K562 (cell line): ENCODE measurements around the gene TACC3. TPM values are rescaled to one million over a fixed set of nuclear protein-coding genes. Genes with fewer than 3 reads are reported as not detected.
A peak's percentile ranks its signal among the peaks of the same experiment; 100 is the strongest.

Experiments used
- ATAC-seq: fragments of 200-7000 bp; cut with Tn5 transposase; 3 replicates; pipeline ENCODE4 v1.9.1; 2020; ENCODE audit warnings: moderate library complexity
- BruUV-seq: library from RNA; stranded (reverse); fragments of 400-500 nt; replicated peaks from 2 replicates; lab custom pipeline; 2021; lab: Mats Ljungman, UMichigan
- CTCF ChIA-PET: fragments of 300-600 bp; formaldehyde crosslinking; extraction: SDS; loops from one replicate; lab custom pipeline; 2021; ENCODE audit warnings: low intra/inter-chr PET ratio; lab: Yijun Ruan, JAX
- POLR2A ChIA-PET: fragments of 300-600, 350-650 bp; sonication (Branson Sonifier 250); formaldehyde crosslinking; extraction: SDS; loops from one replicate; lab custom pipeline; 2021; ENCODE audit warnings: antibody characterized with exemption, inconsistent platforms; lab: Yijun Ruan, JAX
- DNase-seq, 4 experiments: peaks; one replicate each; pipeline versions ENCODE4 v3.0.0 to v3.0.0-alpha.2; 2011 to 2018; ENCODE audit warnings: low spot score in 3 of 4, mixed read lengths in 3 of 4; ENCODE audit errors: extremely low read depth in 1 of 4
- FAIRE-seq: peaks from 2 replicates; lab custom pipeline; 2011; peaks lifted over from hg19 to GRCh38; lab: Jason Lieb, UNC
- H2AFZ ChIP-seq: 2 replicates; pipeline ENCODE4 v1.6.0; 2011; ENCODE audit warnings: low read depth, low read length, control low read depth, inconsistent platforms
- H3K27ac ChIP-seq: fragments of 200-600 bp; 3 replicates; pipeline ENCODE4 v1.8.0; 2011; ENCODE audit warnings: low read depth, mild to moderate bottlenecking, control low read depth, inconsistent platforms, low read length, moderate library complexity, mixed read lengths; ENCODE audit errors: extremely low read depth
- H3K27me3 ChIP-seq, 2 experiments: fragments of 300-600 bp in 1 of 2; 2 replicates in 1 of 2; 3 replicates in 1 of 2; pipeline versions ENCODE4 v1.6.0 to v1.8.0; 2011; ENCODE audit warnings: inconsistent platforms in 2 of 2, low read length in 2 of 2, mild to moderate bottlenecking in 1 of 2, mixed read lengths in 1 of 2, moderate library complexity in 1 of 2; ENCODE audit not compliant: control insufficient read depth in 2 of 2, insufficient read depth in 2 of 2
- H3K36me3 ChIP-seq: fragments of 300-600 bp; 3 replicates; pipeline ENCODE4 v1.8.0; 2011; ENCODE audit warnings: mild to moderate bottlenecking, low read length, inconsistent platforms; ENCODE audit not compliant: control insufficient read depth, insufficient read depth
- H3K4me1 ChIP-seq, 2 experiments: fragments of 200-600 bp in 1 of 2; replicated peaks in 1 of 2; 2 replicates in 1 of 2; 3 replicates in 1 of 2; pipeline versions ENCODE4 v1.5.1 to v1.8.0; 2011; ENCODE audit warnings: inconsistent platforms in 2 of 2, low read length in 2 of 2, mild to moderate bottlenecking in 1 of 2, mixed read lengths in 1 of 2, moderate library complexity in 1 of 2; ENCODE audit not compliant: control insufficient read depth in 2 of 2, insufficient read depth in 2 of 2
- H3K4me2 ChIP-seq: 2 replicates; pipeline ENCODE4 v1.6.1; 2011; ENCODE audit warnings: low read length, control low read depth, inconsistent platforms, mixed read lengths; ENCODE audit not compliant: insufficient read depth
- H3K4me3 ChIP-seq: fragments of 200-600 bp; sonication (generic), shearing (Covaris generic); 2 replicates; pipeline ENCODE4 v1.5.1; 2016; ENCODE audit warnings: control low read depth, inconsistent platforms
- H3K79me2 ChIP-seq: fragments of 200-600 bp; 3 replicates; pipeline ENCODE4 v1.8.0; 2011; ENCODE audit warnings: low read length, inconsistent platforms; ENCODE audit not compliant: control insufficient read depth, insufficient read depth
- H3K9ac ChIP-seq, 2 experiments: 2 replicates each; pipeline versions ENCODE4 v1.6.0 to v1.6.1; 2011; ENCODE audit warnings: low read depth in 2 of 2, low read length in 2 of 2, control low read depth in 1 of 2, inconsistent platforms in 1 of 2, mild to moderate bottlenecking in 1 of 2, mixed read lengths in 1 of 2; ENCODE audit not compliant: insufficient read depth in 1 of 2
- H3K9me1 ChIP-seq: one replicate; pipeline ENCODE4 v1.6.0; 2011; ENCODE audit warnings: inconsistent platforms, mild to moderate bottlenecking, low read length, moderate library complexity; ENCODE audit not compliant: control insufficient read depth, insufficient read depth
- H3K9me3 ChIP-seq: replicated peaks from 2 replicates; pipeline ENCODE4 v1.5.1; 2011; ENCODE audit warnings: low read depth, low read length, inconsistent platforms; ENCODE audit not compliant: control insufficient read depth, insufficient read depth
- H4K20me1 ChIP-seq: replicated peaks from 2 replicates; pipeline ENCODE4 v1.6.1; 2011; ENCODE audit warnings: low read length, inconsistent platforms, mixed read lengths; ENCODE audit not compliant: control insufficient read depth, insufficient read depth
- ADNP ChIP-seq: fragments of 200-800 bp; sonication (Bioruptor generic); IDR thresholded peaks from 2 replicates; pipeline ENCODE4 v1.6.1; 2016; ENCODE audit warnings: missing genetic modification characterization, missing compliant biosample characterization
- POLR2G ChIP-seq: fragments of 200-400 bp; formaldehyde crosslinking; IDR thresholded peaks from 2 replicates; pipeline ENCODE4 v1.6.1; 2017; ENCODE audit warnings: low read depth, mild to moderate bottlenecking, antibody characterized with exemption, low read length, moderate library complexity
- PRMT5 ChIP-seq: sonication (generic); formaldehyde crosslinking; IDR thresholded peaks from 2 replicates; pipeline ENCODE4 v1.5.0; 2020; ENCODE audit warnings: missing genetic modification reagents
- PTRF ChIP-seq: fragments of 450-650 bp; IDR thresholded peaks from 2 replicates; pipeline ENCODE4 v1.6.1; 2016; ENCODE audit warnings: mild to moderate bottlenecking, missing genetic modification characterization, missing compliant biosample characterization
- SOX6 ChIP-seq: fragments of 450-650 bp; IDR thresholded peaks from 2 replicates; pipeline ENCODE4 v1.6.1; 2014; ENCODE audit warnings: mild to moderate bottlenecking
- U2AF1 ChIP-seq: fragments of 200-400 bp; formaldehyde crosslinking; optimal IDR thresholded peaks from 2 replicates; pipeline ENCODE3; 2017; ENCODE audit warnings: mild to moderate bottlenecking, low read depth, low read length, moderate library complexity
- WGBS: fragments of 100-300 bp; shearing (Covaris generic); methylation state at CpG from one replicate; pipeline ENCODE4 v1.1.6; 2016; ENCODE audit warnings: low coverage, mixed read lengths; ENCODE audit not compliant: insufficient coverage; ENCODE audit errors: missing lambda C conversion rate; 5-methylcytosine and 5-hydroxymethylcytosine counted together
- in situ Hi-C: fragments of 300-500 bp; cut with MboI; formaldehyde crosslinking; loops from 4 replicates; pipeline ENCODE4 v1.15.0; 2018; ENCODE audit warnings: inconsistent platforms, mixed read lengths
- intact Hi-C: fragments of 100-400 bp; cut with micrococcal nuclease; formaldehyde crosslinking; loops from 2 replicates; pipeline ENCODE4 v1.14.2; 2022
- polyA plus RNA-seq, 8 experiments: library from polyadenylated mRNA; depleted of rRNA in 4 of 8; stranded (reverse) in 5 of 8; unstranded in 3 of 8; fragments of >200 nt; fragmentation: Nextera tagmentation in 2 of 8; fragmentation: Illumina TruSeq in 1 of 8; extraction: Ambion mirVana in 2 of 8; extraction: Trizol in 1 of 8; gene quantifications; 2 replicates each; pipeline versions ENCODE4 v1.2.1 to v1.2.3, GENCODE V29; 2011 to 2014; ENCODE audit warnings: inconsistent platforms in 1 of 8, missing spikeins in 1 of 8
- total RNA-seq, 7 experiments: library from RNA; depleted of rRNA in 6 of 7; stranded (reverse); fragments of >200 nt in 6 of 7; fragmentation: Illumina TruSeq in 2 of 7; extraction: Trizol in 2 of 7; gene quantifications; 2 replicates each; pipeline versions ENCODE4 v1.2.1 to v1.2.3, GENCODE V29; 2011 to 2021; ENCODE audit warnings: low replicate concordance in 1 of 7
- TF ChIP-seq, protein P1 (sequence below): fragments of 250-450 bp; sonication (Bioruptor Pico); IDR thresholded peaks from 2 replicates; pipeline ENCODE4 v1.6.1; 2021; ENCODE audit warnings: mild to moderate bottlenecking

TACC3 gene
- total and polyA plus RNA-seq, 9 of the 15 experiments (the other 6 are each of a cell fraction or from before 2014, with no cell fraction given) = 1.9 to 122 (median 55.6) TPM

DNA sequence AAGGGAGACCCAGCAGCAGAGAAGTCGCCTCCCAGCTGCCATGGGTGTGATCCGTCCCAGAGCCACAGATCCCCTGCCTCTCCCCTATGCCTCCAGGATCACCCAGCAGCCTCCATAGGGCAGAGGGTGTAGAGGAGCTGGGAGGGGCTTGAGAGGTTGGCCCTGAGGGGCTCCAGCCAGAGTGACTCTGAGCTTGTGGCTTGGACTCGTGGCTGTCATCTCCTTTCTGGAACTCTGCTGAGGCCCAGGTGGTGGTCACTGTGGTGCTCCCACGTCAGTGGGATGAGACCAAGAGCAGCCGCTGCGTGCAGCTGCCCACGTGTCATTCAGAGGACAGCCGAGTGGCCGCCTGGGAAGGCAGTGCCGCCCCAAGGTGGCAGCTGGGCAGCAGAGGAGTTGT, 4.2 kb downstream of the TACC3 start:
- Histone ChIP-seq H3K9me3 (no peaks in the 10 kb centered on the region), H3K4me1 (peaks cover 10 to 50% of the 10 kb centered on the region in 2 experiments; a peak in 4 of 5 replicates), H3K4me2 (no peak overlapping the region), H3K36me3 (peaks cover 76% of the 10 kb centered on the region; the same call in 2 of the 3 replicates), H3K27ac (no peak overlapping the region), H4K20me1 (peaks cover 23% of the 10 kb centered on the region), H3K27me3 (no peaks in the 10 kb centered on the region), H3K9me1 (no peaks in the 10 kb centered on the region), H3K4me3 (no peak overlapping the region), H3K79me2 (peaks cover 85% of the 10 kb centered on the region), H3K9ac (peak overlapping the region in 1 of 2 experiments; percentile 71; a peak in 2 of 4 replicates)
- ATAC-seq = no peak
- CTCF ChIA-PET = interaction anchor here (1.1 to 2.2 kb wide), 3 partner anchors 33 to 369 kb away, joined by 4 to 20 read pairs (median 5); no protein-coding TSS in a partner anchor
- intact Hi-C loops = loop anchor here (10.0 kb wide), 1 partner anchor 371 kb away; no protein-coding TSS in a partner anchor
- no peak for FAIRE-seq
- WGBS = 82% methylated on average over 9 of the region's 10 CpGs
- in situ Hi-C loops = no loop called here
- BruUV-seq = no TSS peak
- DNase-seq = no peak
- TF ChIP-seq U2AF1 (no peak), ADNP (tag) (no peak), SOX6 (no peak), PTRF (tag) (no peak), POLR2G (peak; percentile 18; the same call in 1 of the 2 replicates), PRMT5 (CRISPR knock-in tag) (no peak)
- TF ChIP-seq, protein P1, sequence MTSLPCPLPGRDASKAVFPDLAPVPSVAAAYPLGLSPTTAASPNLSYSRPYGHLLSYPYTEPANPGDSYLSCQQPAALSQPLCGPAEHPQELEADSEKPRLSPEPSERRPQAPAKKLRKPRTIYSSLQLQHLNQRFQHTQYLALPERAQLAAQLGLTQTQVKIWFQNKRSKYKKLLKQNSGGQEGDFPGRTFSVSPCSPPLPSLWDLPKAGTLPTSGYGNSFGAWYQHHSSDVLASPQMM (CRISPR knock-in tag) = no peak
- TF ChIP-seq, all 486 proteins: peak for 1
- no peak overlapping the region for H2AFZ ChIP-seq
- POLR2A ChIA-PET = interaction anchor here (0.6 to 0.7 kb wide), 2 partner anchors 32 to 182 kb away, joined by 3 to 4 read pairs; no protein-coding TSS in a partner anchor
